ENCODE data around the gene DLG2.

Gene DLG2

DNA sequence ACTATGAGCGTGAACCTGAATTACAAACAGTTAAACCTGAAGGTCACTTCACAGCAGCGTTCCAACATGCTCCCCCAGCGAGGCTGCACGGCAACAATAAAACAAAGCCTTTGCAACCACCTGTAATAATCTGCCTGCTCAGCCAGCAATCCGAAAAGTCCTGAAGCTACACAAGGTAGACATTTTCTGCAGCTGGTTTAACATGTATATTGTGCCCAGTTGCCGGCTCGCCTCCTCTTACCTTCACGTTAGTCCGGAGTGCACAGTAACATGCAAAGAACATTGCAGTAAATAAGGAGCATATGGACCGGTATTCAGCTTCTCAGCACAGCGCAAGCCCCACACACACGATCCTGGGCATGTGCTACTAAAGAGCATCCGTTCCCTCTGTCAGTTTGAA, 704.3 kb downstream of the DLG2 start:
- no peaks in the 10 kb centered on the region for H3K27me3 ChIP-seq (ENCODE audit: control insufficient read depth, insufficient read depth, low read length, poor library complexity, severe bottlenecking)
- no peak overlapping the region for H3K4me3 ChIP-seq (ENCODE audit: insufficient read depth, low read depth, low read length)
- 36 to 39% methylated on average over 13 of the region's 13 CpGs for WGBS, 2 experiments
- H3K9me3 ChIP-seq (ENCODE audit: control insufficient read depth, low read length), result no peaks in the 10 kb centered on the region
- no peaks in the 10 kb centered on the region for H3K36me3 ChIP-seq (ENCODE audit: control insufficient read depth, insufficient read depth, low read length)
- peaks cover 16% of the 10 kb centered on the region for H3K4me1 ChIP-seq (ENCODE audit: control insufficient read depth, insufficient read depth, low read length)
- H3K27ac ChIP-seq (ENCODE audit: insufficient read depth, low read depth, low read length, poor library complexity, severe bottlenecking), result no peak overlapping the region

DNA sequence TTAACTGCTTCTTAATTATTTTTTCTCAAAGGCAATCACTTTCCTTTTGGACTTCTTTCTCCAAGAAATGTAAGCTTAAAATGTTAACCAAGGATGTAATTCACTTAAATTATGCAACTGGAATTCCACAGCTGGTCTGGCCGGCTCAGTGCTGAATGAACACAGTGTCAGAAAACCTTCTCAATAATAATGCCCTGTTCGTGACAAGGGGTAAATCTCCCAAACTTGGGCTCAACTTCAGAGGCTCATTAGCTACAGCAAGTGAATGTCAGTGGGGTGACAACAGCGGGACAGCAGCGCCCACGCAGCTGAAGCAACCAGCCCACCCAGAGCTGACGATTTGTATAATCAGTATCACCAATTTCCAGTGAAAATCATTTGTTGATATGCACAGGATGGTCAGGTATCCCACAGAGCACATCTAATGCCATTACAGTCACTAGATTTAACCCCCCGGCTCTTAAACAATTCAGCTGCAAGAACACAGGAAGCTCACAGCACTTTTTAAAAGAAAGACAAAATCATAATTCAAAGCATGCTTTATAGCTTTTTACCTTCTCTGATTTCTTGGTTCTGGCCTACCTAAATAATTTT, 704.8 kb downstream of the DLG2 start:
- Histone ChIP-seq H3K9me3 (ENCODE audit: control insufficient read depth, low read length) (no peaks in the 10 kb centered on the region), H3K36me3 (ENCODE audit: control insufficient read depth, insufficient read depth, low read length) (no peaks in the 10 kb centered on the region), H3K27me3 (ENCODE audit: control insufficient read depth, insufficient read depth, low read length, poor library complexity, severe bottlenecking) (no peaks in the 10 kb centered on the region), H3K27ac (ENCODE audit: insufficient read depth, low read depth, low read length, poor library complexity, severe bottlenecking) (no peak overlapping the region), H3K4me1 (ENCODE audit: control insufficient read depth, insufficient read depth, low read length) (peaks cover 16% of the 10 kb centered on the region), H3K4me3 (ENCODE audit: insufficient read depth, low read depth, low read length) (no peak overlapping the region)
- WGBS, 2 experiments, result 6 to 9% methylated on average over 7 of the region's 7 CpGs

DNA sequence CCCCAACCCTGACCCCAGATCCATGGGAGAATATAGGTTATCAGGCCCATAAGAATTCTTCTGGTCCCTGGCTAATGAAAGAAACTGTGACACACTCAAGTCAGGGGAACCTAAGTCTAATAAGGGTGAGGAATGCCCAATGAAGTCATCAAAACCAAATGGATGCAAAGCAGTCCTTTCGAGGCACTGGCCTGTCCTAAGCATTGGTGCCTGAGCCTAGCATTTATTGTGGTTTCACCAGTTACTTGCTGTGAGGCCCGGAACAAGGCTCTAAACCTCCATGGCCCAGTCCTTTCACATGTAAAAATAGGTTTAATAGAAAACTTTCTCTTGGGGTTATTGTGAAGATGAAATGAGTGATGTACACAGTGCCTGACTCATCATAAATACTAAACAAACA, 712.6 kb downstream of the DLG2 start:
- Histone ChIP-seq H3K36me3 (ENCODE audit: control insufficient read depth, insufficient read depth, low read length) (no peaks in the 10 kb centered on the region), H3K4me1 (ENCODE audit: control insufficient read depth, insufficient read depth, low read length) (no peaks in the 10 kb centered on the region), H3K4me3 (ENCODE audit: insufficient read depth, low read depth, low read length) (no peak overlapping the region), H3K9me3 (ENCODE audit: control insufficient read depth, low read length) (no peaks in the 10 kb centered on the region), H3K27me3 (ENCODE audit: control insufficient read depth, insufficient read depth, low read length, poor library complexity, severe bottlenecking) (no peaks in the 10 kb centered on the region), H3K27ac (ENCODE audit: insufficient read depth, low read depth, low read length, poor library complexity, severe bottlenecking) (no peak overlapping the region)
- WGBS, 2 experiments, result 88 to 89% methylated on average over 2 of the region's 2 CpGs

DNA sequence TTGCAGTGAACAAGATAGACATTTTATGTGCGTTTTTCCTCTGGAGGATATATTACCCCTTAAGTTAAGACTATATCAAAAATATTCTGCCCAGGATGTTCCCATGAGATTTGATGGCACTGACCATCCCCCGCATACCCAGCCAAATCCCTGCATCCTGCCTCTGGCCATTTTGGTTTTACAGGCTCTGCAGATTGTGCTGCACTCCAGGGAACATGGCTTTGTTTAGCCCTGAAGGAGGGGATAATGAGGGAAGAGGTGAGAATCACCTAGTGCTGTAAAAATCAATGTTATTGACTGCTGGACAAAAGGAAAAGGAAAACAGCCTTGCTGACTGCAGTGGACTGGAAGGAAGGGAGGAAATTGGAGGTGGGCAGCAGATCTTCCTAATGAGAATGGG, 717.4 kb downstream of the DLG2 start:
- Histone ChIP-seq H3K9me3 (ENCODE audit: control insufficient read depth, low read length) (no peaks in the 10 kb centered on the region), H3K27me3 (ENCODE audit: control insufficient read depth, insufficient read depth, low read length, poor library complexity, severe bottlenecking) (no peaks in the 10 kb centered on the region), H3K4me3 (ENCODE audit: insufficient read depth, low read depth, low read length) (no peak overlapping the region), H3K36me3 (ENCODE audit: control insufficient read depth, insufficient read depth, low read length) (no peaks in the 10 kb centered on the region), H3K27ac (ENCODE audit: insufficient read depth, low read depth, low read length, poor library complexity, severe bottlenecking) (no peak overlapping the region), H3K4me1 (ENCODE audit: control insufficient read depth, insufficient read depth, low read length) (no peaks in the 10 kb centered on the region)
- WGBS, 2 experiments, result 90 to 92% methylated on average over 2 of the region's 2 CpGs

DNA sequence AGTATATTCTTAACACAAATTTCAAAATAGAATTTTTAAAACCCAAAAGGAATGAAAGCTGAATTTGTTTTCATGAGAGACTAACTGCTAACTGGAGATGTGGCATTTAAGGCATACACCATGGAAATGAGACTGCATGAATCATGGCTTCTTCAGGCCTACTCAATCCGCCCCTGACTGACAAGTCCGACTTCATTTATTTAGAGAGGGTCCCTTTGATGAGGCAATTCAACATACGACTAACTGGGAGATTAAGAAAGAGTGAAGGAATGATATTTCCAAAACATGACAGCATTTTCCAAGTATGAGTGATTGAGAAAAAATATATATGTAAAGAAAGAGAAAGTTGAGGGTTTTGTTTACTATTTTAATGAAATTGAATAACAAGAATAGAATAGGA, 720.1 kb downstream of the DLG2 start:
- H3K4me1 ChIP-seq (ENCODE audit: control insufficient read depth, insufficient read depth, low read length), result no peaks in the 10 kb centered on the region
- H3K27me3 ChIP-seq (ENCODE audit: control insufficient read depth, insufficient read depth, low read length, poor library complexity, severe bottlenecking), result no peaks in the 10 kb centered on the region
- no peaks in the 10 kb centered on the region for H3K36me3 ChIP-seq (ENCODE audit: control insufficient read depth, insufficient read depth, low read length)
- H3K4me3 ChIP-seq (ENCODE audit: insufficient read depth, low read depth, low read length), result no peak overlapping the region
- no peaks in the 10 kb centered on the region for H3K9me3 ChIP-seq (ENCODE audit: control insufficient read depth, low read length)
- WGBS, 2 experiments, result 63% methylated on average over 3 of the region's 3 CpGs
- no peak overlapping the region for H3K27ac ChIP-seq (ENCODE audit: insufficient read depth, low read depth, low read length, poor library complexity, severe bottlenecking)

DNA sequence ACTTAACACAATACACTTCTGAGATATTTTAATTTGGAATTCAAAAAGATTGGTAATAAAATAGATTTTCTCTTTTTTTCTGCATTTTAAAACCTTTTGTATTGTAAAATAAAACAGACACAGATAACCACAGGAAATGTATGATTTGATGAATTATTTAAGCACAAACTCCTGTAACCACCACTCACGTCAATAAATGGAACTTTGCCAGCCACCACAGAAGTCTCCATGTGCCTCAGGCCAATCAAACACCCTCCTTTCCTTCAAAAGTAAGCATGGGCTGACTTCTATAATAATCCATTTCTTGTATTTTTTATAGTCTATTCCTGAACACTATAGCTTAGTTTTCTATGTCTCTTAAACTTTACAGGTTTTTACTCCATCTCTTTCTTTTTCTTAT, 721.7 kb downstream of the DLG2 start:
- H3K9me3 ChIP-seq (ENCODE audit: control insufficient read depth, low read length), result no peaks in the 10 kb centered on the region
- no peaks in the 10 kb centered on the region for H3K36me3 ChIP-seq (ENCODE audit: control insufficient read depth, insufficient read depth, low read length)
- no peaks in the 10 kb centered on the region for H3K27me3 ChIP-seq (ENCODE audit: control insufficient read depth, insufficient read depth, low read length, poor library complexity, severe bottlenecking)
- H3K4me3 ChIP-seq (ENCODE audit: insufficient read depth, low read depth, low read length), result no peak overlapping the region
- no peaks in the 10 kb centered on the region for H3K4me1 ChIP-seq (ENCODE audit: control insufficient read depth, insufficient read depth, low read length)
- WGBS, 2 experiments, result 67 to 100% methylated on average over 1 of the region's 1 CpG
- H3K27ac ChIP-seq (ENCODE audit: insufficient read depth, low read depth, low read length, poor library complexity, severe bottlenecking), result no peak overlapping the region

DNA sequence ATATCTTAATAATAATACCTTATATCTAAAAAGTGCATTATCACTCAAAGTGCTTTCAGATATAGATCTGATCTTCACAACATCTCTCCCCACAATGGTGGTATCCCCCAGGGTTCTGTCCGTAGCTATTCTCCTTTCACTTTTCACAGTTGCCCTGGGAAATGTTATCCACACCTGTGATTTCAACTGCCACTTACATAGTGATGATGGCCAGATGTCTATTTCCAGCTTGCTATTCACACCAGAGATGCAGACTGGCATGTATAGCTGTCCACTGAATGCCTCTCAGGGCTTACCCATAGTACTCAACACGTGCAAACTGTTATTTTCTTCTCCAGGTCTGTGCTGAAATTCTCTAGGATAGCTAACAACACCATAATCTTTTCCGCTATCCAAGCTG, 724.7 kb downstream of the DLG2 start:
- Histone ChIP-seq H3K4me3 (ENCODE audit: insufficient read depth, low read depth, low read length) (no peak overlapping the region), H3K9me3 (ENCODE audit: control insufficient read depth, low read length) (no peaks in the 10 kb centered on the region), H3K4me1 (ENCODE audit: control insufficient read depth, insufficient read depth, low read length) (no peaks in the 10 kb centered on the region), H3K27me3 (ENCODE audit: control insufficient read depth, insufficient read depth, low read length, poor library complexity, severe bottlenecking) (no peaks in the 10 kb centered on the region), H3K27ac (ENCODE audit: insufficient read depth, low read depth, low read length, poor library complexity, severe bottlenecking) (no peak overlapping the region), H3K36me3 (ENCODE audit: control insufficient read depth, insufficient read depth, low read length) (no peaks in the 10 kb centered on the region)
- 88 to 89% methylated on average over 3 of the region's 3 CpGs for WGBS, 2 experiments

DNA sequence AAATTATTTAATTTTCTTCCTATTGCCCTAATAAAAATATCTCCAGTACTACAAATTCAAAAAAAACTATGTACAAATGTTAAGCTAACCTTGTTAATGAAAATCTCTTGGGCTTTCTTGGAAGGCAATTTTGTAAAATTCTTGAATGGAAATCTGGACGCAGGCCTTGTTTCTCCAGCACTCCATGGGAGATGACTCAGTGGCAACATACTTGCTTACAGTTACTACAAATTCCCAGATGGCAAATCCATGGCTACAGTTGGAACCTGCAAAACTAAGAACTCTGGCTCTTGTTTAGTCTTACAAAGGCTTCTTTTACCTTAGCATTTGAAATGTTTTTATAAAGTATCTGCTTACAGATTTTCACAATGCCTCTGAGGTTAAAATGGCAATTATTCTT, 725.2 kb downstream of the DLG2 start:
- no peak overlapping the region for H3K27ac ChIP-seq (ENCODE audit: insufficient read depth, low read depth, low read length, poor library complexity, severe bottlenecking)
- 86 to 92% methylated on average over 1 of the region's 1 CpG for WGBS, 2 experiments
- H3K4me1 ChIP-seq (ENCODE audit: control insufficient read depth, insufficient read depth, low read length), result no peaks in the 10 kb centered on the region
- no peaks in the 10 kb centered on the region for H3K27me3 ChIP-seq (ENCODE audit: control insufficient read depth, insufficient read depth, low read length, poor library complexity, severe bottlenecking)
- no peaks in the 10 kb centered on the region for H3K36me3 ChIP-seq (ENCODE audit: control insufficient read depth, insufficient read depth, low read length)
- no peaks in the 10 kb centered on the region for H3K9me3 ChIP-seq (ENCODE audit: control insufficient read depth, low read length)
- no peak overlapping the region for H3K4me3 ChIP-seq (ENCODE audit: insufficient read depth, low read depth, low read length)

DNA sequence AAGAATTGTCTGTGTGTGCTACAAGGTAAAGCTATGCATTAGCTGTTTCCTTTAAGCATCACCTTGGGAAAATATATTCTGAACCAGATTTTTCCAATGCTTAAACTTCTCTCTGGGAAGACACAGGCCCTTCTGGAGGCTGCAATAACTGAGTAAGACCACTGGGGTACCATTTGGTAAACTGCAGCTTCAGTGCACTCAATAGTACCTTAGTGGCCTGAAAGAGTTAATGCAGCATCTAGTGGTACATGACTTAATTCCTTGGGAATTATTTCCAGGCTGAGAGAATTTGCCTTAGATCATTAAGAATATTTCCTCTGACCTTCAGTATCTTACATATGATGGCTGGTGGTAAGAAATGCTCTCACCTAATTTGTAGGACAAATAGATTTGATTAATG, 727.4 kb downstream of the DLG2 start:
- Histone ChIP-seq H3K27ac (ENCODE audit: insufficient read depth, low read depth, low read length, poor library complexity, severe bottlenecking) (no peak overlapping the region), H3K27me3 (ENCODE audit: control insufficient read depth, insufficient read depth, low read length, poor library complexity, severe bottlenecking) (no peaks in the 10 kb centered on the region), H3K4me1 (ENCODE audit: control insufficient read depth, insufficient read depth, low read length) (no peaks in the 10 kb centered on the region), H3K9me3 (ENCODE audit: control insufficient read depth, low read length) (no peaks in the 10 kb centered on the region), H3K4me3 (ENCODE audit: insufficient read depth, low read depth, low read length) (no peak overlapping the region), H3K36me3 (ENCODE audit: control insufficient read depth, insufficient read depth, low read length) (no peaks in the 10 kb centered on the region)

DNA sequence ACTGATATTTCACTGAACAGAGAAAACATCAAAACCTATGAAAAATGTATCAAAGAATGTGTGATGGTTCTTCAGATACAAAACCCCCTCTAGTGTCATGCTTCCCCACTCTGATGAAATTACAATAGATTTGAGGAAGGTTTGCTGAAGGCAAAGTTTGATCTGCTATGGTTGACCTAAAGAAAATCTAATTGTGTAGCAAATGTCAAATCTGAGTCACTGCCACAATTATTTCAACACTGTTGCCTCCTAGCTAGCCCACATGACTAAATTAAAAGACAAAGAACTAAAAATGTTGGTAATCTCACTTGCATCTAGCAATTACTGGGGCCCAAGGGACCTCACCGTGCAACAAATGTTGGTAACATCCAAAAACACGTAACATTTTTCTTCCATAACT, 728.0 kb downstream of the DLG2 start:
- H3K9me3 ChIP-seq (ENCODE audit: control insufficient read depth, low read length), result no peaks in the 10 kb centered on the region
- H3K36me3 ChIP-seq (ENCODE audit: control insufficient read depth, insufficient read depth, low read length), result no peaks in the 10 kb centered on the region
- H3K27ac ChIP-seq (ENCODE audit: insufficient read depth, low read depth, low read length, poor library complexity, severe bottlenecking), result no peak overlapping the region
- H3K27me3 ChIP-seq (ENCODE audit: control insufficient read depth, insufficient read depth, low read length, poor library complexity, severe bottlenecking), result no peaks in the 10 kb centered on the region
- H3K4me1 ChIP-seq (ENCODE audit: control insufficient read depth, insufficient read depth, low read length), result no peaks in the 10 kb centered on the region
- 96 to 100% methylated on average over 2 of the region's 2 CpGs for WGBS, 2 experiments
- no peak overlapping the region for H3K4me3 ChIP-seq (ENCODE audit: insufficient read depth, low read depth, low read length)

DNA sequence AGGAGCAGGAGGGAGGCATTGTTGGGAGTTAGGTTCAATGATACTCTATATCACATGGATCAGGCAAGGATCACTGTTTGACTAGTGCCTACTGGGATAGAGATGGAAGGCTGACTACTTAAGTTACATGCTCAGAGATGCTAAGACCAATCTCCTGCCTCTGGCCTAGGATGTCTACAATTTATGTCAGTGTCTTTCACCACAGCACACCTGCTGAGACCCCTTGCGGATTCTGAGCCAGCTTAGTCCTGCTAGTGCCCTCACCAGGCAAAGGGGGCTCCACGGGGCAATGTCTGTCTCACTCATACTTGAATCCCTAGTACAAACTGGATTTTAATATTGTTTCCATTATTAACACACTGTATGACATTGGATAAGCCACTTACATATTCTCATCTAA, 732.5 kb downstream of the DLG2 start:
- Histone ChIP-seq H3K27ac (ENCODE audit: insufficient read depth, low read depth, low read length, poor library complexity, severe bottlenecking) (no peak overlapping the region), H3K4me1 (ENCODE audit: control insufficient read depth, insufficient read depth, low read length) (peaks cover 6% of the 10 kb centered on the region)
- 77 to 97% methylated on average over 2 of the region's 2 CpGs for WGBS, 2 experiments

More for the DNA sequence above, 732.5 kb downstream of the DLG2 start:
- Histone ChIP-seq H3K36me3 (ENCODE audit: control insufficient read depth, insufficient read depth, low read length) (no peaks in the 10 kb centered on the region), H3K27me3 (ENCODE audit: control insufficient read depth, insufficient read depth, low read length, poor library complexity, severe bottlenecking) (no peaks in the 10 kb centered on the region), H3K9me3 (ENCODE audit: control insufficient read depth, low read length) (no peaks in the 10 kb centered on the region), H3K4me3 (ENCODE audit: insufficient read depth, low read depth, low read length) (no peak overlapping the region)
